ENCODE results near the gene BCOR. TPM values are rescaled to one million over a fixed set of nuclear protein-coding genes. Genes with fewer than 3 reads are reported as not detected.

The BCOR gene
- total and polyA plus RNA-seq, 2 of the 13 experiments (the other 11 are each of a cell fraction or from before 2014, with no cell fraction given) = 14.3 to 15.2 TPM

- ATAC-seq (no peak), FAIRE-seq (no peak), DNase-seq (ENCODE audit: low spot score) (no peak)
- TF ChIP-seq ZBTB20 (CRISPR knock-in tag; IDR thresholded peaks at IDR 0.05; ENCODE audit: borderline replicate concordance, low read depth) (no peak), NCOR1 (IDR thresholded peaks at IDR 0.05; ENCODE audit: borderline replicate concordance, low read length) (no peak), RFX1 (IDR thresholded peaks at IDR 0.05) (no peak), ZNF749 (CRISPR knock-in tag; IDR thresholded peaks at IDR 0.05; ENCODE audit: borderline replicate concordance) (no peak)
- intact Hi-C loops (cut with micrococcal nuclease; ENCODE audit: unreplicated experiment) (no loop called here), in situ Hi-C loops (cut with HindIII; ENCODE audit: extremely low pct_ligation_motif_present, low pct_unique_long_range_greater_than_20kb) (no loop called here)
- Histone ChIP-seq H3K27me3 (ENCODE audit: control insufficient read depth in 1 of 2, insufficient read depth in 2 of 2, low read length in 2 of 2) (no peaks in the 10 kb centered on the region), H3K27ac (ENCODE audit: extremely low read length, insufficient read depth, low read length) (no peak overlapping the region), H4K20me1 (ENCODE audit: insufficient read depth, low read length) (no peaks in the 10 kb centered on the region), H3K4me3 (replicated peaks in 1 of 3; ENCODE audit: insufficient read depth in 1 of 3, low read depth in 2 of 3, low read length in 3 of 3) (no peak overlapping the region), H3K4me1 (ENCODE audit: insufficient read depth, low read length) (peaks cover 7% of the 10 kb centered on the region), H3K9ac (ENCODE audit: insufficient read depth, low read depth, low read length) (no peak overlapping the region), H3K79me2 (ENCODE audit: insufficient read depth, low read length) (no peaks in the 10 kb centered on the region), H2AFZ (ENCODE audit: low read length) (no peak overlapping the region), H3K36me3 (replicated peaks in 1 of 2; ENCODE audit: control insufficient read depth in 1 of 2, insufficient read depth in 2 of 2, low read length in 2 of 2) (no peaks in the 10 kb centered on the region), H3K4me2 (ENCODE audit: low read depth, low read length) (no peak overlapping the region), H3K9me3 (ENCODE audit: low read length) (no peaks in the 10 kb centered on the region)
- 100% methylated on average over 1 of the region's 2 CpGs for WGBS (ENCODE audit: low lambda C conversion rate)
- ChIA-PET POLR2A (no interaction called here), CTCF (ENCODE audit: low intra/inter-chr PET ratio, low total read pairs) (no interaction called here)
- BruUV-seq (replicated peaks) = no TSS peak
Observed at GRCh38 chrX:40016749-40017148, 81.0 kb downstream of the BCOR start.

- no peaks in the 10 kb centered on the region for H3K79me2 ChIP-seq (ENCODE audit: insufficient read depth, low read length)
- H3K4me3 ChIP-seq (replicated peaks in 1 of 3; ENCODE audit: insufficient read depth in 1 of 3, low read depth in 2 of 3, low read length in 3 of 3) = no peak overlapping the region
- no peak overlapping the region for H2AFZ ChIP-seq (ENCODE audit: low read length)
- ChIA-PET CTCF (ENCODE audit: low intra/inter-chr PET ratio, low total read pairs) (no interaction called here), POLR2A (interaction anchor here (4.0 to 4.1 kb wide), 2 partner anchors 126 to 140 kb away, joined by 14 to 41 read pairs; no protein-coding TSS in a partner anchor)
- H3K4me2 ChIP-seq (ENCODE audit: low read depth, low read length) = no peak overlapping the region
- no peaks in the 10 kb centered on the region for H3K36me3 ChIP-seq (replicated peaks in 1 of 2; ENCODE audit: control insufficient read depth in 1 of 2, insufficient read depth in 2 of 2, low read length in 2 of 2)
- no peak overlapping the region for H3K9ac ChIP-seq (ENCODE audit: insufficient read depth, low read depth, low read length)
- WGBS (ENCODE audit: low lambda C conversion rate) = 89% methylated on average over 4 of the region's 4 CpGs
- H3K27ac ChIP-seq (ENCODE audit: extremely low read length, insufficient read depth, low read length) = no peak overlapping the region
- BruUV-seq (replicated peaks) = no TSS peak
- in situ Hi-C loops (cut with HindIII; ENCODE audit: extremely low pct_ligation_motif_present, low pct_unique_long_range_greater_than_20kb) = no loop called here
- H4K20me1 ChIP-seq (ENCODE audit: insufficient read depth, low read length) = no peaks in the 10 kb centered on the region
- intact Hi-C loops (cut with micrococcal nuclease; ENCODE audit: unreplicated experiment) = no loop called here
- DNase-seq (ENCODE audit: low spot score) (no peak), ATAC-seq (no peak), FAIRE-seq (no peak)
- H3K9me3 ChIP-seq (ENCODE audit: low read length) = no peaks in the 10 kb centered on the region
- H3K4me1 ChIP-seq (ENCODE audit: insufficient read depth, low read length) = peaks cover 17% of the 10 kb centered on the region
- H3K27me3 ChIP-seq (ENCODE audit: control insufficient read depth in 1 of 2, insufficient read depth in 2 of 2, low read length in 2 of 2) = no peaks in the 10 kb centered on the region
- TF ChIP-seq ZFY (CRISPR knock-in tag; IDR thresholded peaks at IDR 0.05) = no peak
- TF ChIP-seq ZNF335 (CRISPR knock-in tag; IDR thresholded peaks at IDR 0.05) = no peak
- no peak for TF ChIP-seq WIZ (CRISPR knock-in tag; IDR thresholded peaks at IDR 0.05)
- TF ChIP-seq ZNF407 (CRISPR knock-in tag; IDR thresholded peaks at IDR 0.05; ENCODE audit: not compliant biosample characterization) = no peak
- TF ChIP-seq NFKB2 (CRISPR knock-in tag; IDR thresholded peaks at IDR 0.05; ENCODE audit: borderline replicate concordance) = no peak
Observed at GRCh38 chrX:40015693-40016092, 82.1 kb downstream of the BCOR start.
